G401 (cell line): ENCODE results near the gene ASZ1. TPM values are rescaled to one million over a fixed set of nuclear protein-coding genes. Genes with fewer than 3 reads are reported as not detected.

Source experiments
- DNase-seq: peaks from one replicate; pipeline ENCODE4 v3.0.0-alpha.2; 2015; ENCODE audit warnings: low spot score
- in situ Hi-C: cut with HindIII; loops from 2 replicates; pipeline ENCODE4 v1.10.0; 2016; ENCODE audit warnings: low sequenced_read_pairs, mixed read lengths
- total RNA-seq: library from RNA; depleted of rRNA; stranded (reverse); fragments of >200 nt; shearing (Covaris generic); gene quantifications from 2 replicates; pipeline ENCODE4 v1.2.3, GENCODE V29; 2014

The ASZ1 gene
- total RNA-seq, 1 experiment from 2014 or later: not detected

DNA sequence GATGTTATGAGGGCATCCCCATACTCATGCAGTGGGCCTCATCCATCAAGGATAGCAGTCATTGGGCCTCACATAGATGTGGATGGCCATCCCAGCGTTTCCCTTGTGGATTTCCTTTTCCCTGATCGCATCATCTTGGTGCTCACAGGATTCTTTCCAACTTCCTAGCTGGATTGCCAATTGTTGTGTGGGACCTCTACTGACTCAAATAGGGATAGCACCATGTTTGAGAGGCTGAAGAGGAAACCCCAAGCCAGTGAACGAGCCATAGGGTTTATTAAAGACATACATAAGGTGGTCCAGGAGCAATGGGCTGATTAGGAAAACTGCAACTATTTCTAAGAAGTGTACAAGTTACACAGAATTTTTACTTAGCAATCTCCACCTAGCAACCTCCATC is 21.8 kb downstream of the ASZ1 start:
- in situ Hi-C loops: no loop called here
- DNase-seq: no peak

DNA sequence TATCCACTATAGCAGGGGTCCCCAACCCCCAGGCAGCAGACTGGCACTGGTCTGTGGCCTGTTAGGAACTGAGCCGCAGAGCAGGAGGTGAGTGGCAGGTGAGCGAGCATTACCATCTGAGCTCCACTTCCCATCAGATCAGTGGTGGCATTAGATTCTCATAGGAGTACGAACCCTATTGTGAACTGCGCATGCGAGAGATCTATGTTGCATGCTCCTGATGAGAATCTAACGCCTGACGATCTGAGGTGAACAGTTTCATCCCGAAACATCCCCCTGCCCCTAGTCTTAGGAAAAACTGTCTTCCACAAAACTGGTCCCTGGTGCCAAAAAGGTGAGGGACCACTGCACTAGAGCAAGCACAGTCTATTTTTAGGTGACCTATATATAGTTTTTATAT is 23.6 kb downstream of the ASZ1 start:
- no peak for DNase-seq
- in situ Hi-C loops: no loop called here

DNA sequence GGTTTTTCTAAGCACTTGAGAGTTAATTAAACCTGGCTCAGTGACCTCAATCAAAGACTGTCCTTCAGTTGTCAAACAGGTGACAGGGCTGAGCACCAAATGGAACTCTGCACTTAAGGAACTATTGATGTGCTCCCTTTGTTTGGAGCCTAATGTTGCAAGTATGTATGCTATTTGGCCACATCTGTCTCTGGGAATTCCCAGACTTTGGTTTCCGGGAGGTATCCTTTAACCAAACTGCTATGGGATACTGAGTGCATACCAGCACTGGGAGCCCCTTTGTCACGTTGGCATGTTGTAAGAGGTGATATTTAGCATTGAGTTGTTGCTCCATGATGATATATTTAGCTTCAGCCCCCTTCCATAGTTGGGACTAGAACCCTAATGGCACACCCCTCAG is 25.2 kb downstream of the ASZ1 start:
- no peak for DNase-seq
- in situ Hi-C loops: no loop called here

DNA sequence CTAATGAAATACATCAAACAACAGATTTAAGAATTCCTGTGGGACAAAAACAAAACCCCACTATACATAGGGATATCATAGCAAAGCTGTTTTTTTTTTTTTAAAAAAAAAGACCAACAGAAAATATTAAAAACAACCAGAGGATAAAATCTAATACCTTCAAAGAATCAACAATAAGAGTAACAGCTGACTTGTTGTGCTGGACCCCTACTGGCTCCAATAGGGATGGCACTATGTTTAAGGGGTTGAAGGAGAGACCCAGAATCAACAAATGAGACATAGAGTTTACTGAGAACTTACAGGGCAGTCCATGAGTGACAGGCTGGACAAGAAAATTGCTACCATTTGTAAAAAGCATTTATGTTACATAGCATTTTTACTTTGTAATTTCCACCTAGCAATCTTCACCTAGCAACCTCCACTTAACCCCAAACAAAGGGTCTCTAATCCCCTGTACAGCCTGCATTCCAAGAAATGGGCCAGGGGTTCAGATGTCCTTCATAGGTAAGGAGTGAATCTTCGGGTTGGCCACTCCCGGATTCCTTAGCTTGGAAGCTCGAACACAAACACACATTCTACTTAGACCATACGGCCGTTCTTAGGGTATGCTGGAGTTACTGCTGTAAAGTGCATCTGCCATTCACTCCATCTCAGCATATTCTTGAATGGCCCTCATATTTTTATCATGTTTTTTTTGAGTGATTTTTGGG is 25.8 kb downstream of the ASZ1 start:
- in situ Hi-C loops: no loop called here
- DNase-seq: no peak

DNA sequence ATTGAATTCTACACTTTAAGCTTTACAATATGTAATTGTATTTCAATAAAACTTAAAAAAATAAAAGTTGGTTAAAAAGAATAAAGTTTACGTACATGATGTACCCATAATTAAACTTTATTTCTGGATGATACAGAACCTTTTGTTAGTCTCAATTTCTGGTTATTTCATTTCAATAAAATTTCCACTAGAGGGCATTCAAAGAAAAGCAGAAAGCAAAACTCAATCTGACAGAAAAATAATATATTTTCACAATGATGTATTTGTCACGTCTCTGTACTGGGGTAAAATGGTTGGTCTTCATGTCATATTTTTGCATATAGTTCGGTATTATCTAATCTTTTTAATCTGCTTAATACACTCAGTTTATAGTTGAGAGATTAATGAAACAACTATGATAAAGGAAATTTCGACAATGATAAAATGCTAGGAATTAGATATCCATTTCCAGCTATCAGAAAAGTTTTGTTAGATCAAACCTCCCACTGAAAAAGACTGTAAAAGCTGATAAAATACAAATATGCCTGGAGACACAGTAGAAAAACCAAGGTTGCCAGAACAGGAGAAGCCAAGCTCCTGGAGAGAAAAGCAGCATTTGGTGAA is 27.4 kb downstream of the ASZ1 start:
- no peak for DNase-seq
- in situ Hi-C loops: no loop called here

DNA sequence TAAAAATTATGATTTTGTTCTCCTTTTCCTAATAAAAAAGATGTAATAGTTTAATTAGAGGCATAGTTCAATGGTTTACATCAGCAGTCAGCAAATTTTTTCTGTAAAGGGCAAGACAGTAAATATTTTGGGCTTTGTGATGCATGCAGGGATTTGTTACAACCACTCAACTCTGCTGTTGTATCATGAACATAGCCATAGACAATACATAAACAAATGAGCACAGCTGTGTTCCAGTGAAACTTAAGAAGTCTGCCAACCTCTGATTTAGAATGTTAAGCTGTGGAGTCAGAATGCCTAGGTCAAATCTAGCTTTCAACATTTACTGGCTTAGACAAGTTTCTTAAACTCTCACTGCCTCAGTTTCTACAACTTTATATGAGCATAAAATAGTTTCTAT is 31.6 kb downstream of the ASZ1 start:
- in situ Hi-C loops: no loop called here
- no peak for DNase-seq

DNA sequence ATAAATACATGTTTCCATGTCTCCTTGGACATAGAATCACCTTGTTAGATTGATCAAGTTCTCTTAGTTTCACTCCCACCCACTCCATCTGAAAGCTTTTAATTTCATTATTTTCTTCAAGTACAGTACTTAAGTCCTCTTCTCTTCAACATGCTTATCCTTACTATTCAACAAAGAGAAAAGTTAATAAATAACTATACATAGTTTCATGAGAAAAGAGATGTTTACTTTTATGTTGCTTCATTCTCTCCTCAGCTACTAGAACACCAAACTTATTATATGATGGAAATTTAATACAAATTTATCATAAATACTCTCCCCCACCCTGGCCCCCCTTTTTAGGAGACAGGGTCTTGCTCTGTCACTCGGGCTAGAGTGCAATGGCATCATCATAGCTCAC is 33.5 kb downstream of the ASZ1 start:
- in situ Hi-C loops: no loop called here
- DNase-seq: no peak

DNA sequence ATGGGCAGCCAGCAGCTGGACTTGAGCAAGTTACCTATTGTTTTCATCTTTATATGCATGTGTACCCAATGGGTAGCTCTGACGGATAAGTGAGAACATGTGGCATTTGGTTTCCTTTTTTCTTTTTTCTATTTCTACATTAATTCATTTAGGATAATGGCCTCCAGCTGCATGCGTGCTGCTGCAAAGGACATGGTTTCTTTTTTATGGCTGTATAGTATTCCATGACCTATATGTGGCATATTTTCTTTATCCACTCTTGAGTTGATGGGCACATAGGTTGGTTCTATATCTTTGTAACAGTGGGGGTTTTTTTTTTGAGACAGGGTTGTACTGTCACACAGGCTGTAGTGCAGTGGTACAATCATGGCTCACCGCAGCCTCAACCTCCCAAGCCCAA is 37.4 kb downstream of the ASZ1 start:
- DNase-seq: no peak
- in situ Hi-C loops: no loop called here

DNA sequence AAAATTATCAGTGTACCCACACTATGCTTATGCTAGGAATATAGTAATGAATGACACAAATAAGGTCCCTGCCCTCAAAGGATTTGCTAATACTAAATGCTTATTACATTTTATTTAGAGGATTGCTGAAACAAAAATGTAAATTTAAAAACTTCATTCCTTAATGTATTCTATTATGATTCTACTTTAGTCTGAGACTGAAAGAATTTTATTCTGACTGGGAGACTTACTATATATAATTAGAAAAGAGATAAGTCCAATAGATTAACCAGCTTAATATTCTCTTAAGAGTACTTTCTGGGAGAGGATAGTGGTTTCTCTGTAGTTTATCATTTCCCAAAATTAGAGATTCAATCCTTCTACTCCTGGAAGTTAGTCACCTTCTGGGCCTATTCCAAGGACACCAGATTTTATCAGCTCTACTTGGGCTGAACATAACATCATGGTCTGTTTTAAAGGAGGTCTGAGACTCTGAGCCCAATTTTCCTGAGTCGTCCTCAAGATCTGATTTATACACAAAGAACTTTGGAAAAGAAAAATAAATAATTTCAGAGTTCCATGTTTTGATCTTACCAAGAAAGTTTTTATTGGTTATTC is 41.1 kb downstream of the ASZ1 start:
- in situ Hi-C loops: no loop called here
- no peak for DNase-seq

DNA sequence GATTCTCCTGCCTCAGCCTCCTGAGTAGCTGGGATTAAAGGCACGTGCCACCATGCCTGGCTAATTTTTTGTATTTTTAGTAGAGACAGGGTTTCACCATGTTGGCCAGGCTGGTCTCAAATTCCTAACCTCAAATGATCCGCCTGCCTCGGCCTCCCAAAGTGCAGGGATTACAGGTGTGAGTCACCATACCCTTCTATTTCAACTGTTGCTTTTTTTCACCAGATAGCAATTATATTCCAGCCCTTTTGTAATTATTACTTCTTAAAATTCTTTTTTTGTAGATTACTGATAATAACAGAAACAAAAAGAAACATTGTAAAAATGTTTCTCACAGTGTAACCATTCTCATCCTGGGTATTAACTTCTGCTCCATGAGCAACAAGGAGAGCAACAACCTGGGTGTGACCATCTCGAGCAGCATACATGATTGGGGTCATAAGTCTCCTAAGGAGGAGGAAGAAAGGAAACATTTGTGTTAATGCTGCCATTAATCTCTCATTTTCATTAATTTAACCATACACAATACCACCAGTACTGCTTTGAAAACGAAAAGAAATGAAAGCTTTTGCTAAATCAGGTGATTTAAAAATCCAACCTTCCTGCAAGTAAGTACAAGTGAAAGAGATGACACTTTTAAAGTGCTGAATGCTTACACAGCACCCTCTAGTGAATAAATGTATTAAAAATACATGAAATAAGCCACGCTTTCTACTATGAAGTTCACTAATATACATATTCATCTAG is 41.8 kb downstream of the ASZ1 start:
- peak; percentile 48 for DNase-seq
- in situ Hi-C loops: no loop called here

DNA sequence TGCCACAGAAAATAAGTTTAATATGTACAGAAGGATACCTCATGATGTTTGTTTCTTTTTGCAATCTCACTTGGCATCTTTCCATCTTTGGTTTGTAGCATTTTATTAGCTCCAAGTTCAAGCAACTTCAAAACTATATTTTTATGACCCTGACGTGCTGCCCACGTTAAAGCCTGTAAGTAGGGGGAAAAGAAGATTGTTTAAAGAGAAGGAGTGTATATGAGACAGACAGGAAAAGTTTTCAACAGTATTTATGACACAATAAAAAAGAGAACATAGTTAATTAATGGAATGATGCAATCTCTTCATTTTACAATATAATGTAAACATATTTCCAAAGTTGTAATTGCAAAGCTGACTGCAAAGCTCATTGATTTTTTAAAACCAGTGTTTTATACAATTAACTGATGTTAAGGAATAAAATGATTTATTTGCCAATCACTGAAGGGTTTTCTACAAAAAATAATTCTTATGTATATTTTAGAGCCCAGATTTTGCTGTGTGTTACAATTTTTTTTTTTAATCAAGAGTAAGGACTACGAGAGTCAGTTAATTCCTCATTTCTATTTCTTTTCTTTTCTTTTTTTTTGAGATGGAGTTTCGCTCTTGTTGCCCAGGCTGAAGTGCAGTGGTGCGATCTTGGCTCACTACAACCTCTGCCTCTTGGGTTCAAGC is 42.5 kb downstream of the ASZ1 start:
- in situ Hi-C loops: no loop called here
- DNase-seq: no peak

DNA sequence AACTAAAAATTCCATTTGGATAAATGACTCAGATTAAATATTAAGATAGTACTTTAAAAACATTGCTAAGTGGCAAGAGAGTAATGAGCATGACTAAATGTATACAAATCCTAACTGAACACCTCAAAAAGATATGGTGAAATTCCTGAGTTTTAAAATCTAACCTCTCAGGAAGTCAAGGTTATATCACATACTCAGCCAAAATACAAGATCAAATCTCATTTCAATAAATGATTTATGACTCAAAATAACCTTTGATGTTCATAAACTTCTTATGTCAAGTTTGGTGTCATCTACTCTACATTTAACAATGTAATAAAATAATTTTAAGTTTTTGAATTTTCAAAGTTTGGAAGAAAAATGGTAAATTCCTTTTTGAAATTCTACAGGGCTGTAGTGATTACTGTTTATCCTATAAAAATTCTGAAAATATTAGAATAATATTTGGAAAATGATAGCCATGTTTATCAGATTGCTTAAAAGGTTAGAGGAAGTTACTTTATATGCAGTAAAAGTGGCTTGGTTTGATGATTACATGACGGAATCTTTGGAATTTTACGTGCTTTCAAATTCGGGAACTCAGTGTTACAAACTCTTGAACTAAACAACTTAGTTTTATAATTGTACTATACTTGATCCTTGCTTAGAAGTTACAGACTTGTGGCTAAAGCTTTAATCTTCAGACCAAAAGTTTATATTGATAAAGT is 43.7 kb downstream of the ASZ1 start:
- in situ Hi-C loops: no loop called here
- no peak for DNase-seq

DNA sequence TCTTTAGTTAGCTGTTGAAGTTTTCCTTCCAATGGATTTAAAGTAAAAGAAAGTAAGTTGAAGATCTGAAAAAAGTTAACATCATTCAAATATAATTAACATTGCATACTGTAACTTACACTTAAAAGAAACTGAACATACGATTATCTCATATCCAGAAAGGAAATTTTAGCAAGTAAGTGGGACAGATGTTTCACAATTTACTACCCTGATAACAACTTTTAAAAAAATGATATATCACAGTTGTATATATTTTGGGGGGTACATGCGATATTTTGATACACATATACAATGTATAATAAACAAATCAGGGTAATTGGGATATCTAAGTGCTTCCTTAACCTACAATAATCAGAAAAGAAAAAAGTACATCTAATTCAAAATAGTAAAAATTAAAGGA is 44.2 kb downstream of the ASZ1 start:
- in situ Hi-C loops: no loop called here

DNA sequence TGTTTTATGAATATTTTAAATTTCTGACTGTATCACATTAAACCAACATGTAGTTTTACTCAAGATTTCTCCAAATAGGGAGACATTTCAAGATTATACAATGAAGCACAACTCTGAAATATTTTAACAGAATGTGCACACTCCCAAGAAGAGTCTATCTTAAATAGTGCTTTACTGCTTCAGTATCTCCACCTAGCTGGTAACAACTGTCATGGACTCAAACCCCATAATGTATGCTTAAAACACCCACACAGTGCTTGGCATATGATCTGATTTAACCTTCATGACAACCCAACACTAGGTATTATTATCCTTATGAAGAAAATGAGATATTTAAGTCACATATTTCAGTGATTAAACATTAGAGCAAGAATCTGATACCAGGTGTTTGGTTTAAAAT is 45.9 kb downstream of the ASZ1 start:
- in situ Hi-C loops: no loop called here
- no peak for DNase-seq

More for the DNA sequence above, 44.2 kb downstream of the ASZ1 start:
- DNase-seq: no peak

DNA sequence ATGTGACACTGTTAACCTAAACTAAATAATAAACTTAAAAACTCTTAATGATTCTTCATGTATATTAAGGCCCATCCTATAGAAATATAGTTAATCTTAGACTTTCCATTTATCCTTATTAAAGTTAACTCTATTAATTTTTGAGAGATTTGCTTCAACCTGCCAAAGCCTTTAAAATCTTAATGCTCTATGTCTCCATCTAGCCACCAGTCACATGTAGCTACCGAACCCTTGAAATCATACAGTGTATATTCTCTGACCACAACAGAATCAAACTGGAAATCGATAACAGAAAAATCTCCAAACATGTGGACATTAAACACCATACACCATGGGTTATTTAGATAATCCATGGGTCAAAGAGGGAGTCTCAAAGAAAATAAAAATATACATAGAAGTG is 51.9 kb downstream of the ASZ1 start:
- in situ Hi-C loops: no loop called here

DNA sequence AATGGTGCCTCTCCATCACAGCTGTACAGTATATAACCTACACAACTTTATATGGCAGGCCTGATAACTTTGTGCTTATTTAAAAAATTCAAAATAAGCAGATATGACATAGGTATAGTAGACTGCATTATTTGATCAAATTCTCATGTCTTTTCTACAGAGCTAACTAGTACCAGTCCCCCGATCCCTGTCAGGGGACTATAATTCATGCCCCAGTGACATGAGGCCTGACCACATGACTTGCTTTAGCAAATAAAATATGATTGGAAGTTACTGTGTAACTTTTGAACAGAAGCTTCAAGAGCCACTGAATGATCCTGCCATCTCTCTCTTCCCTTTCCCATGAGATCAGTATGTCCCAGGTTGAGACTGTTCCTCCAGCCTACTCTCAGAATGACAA is 55.2 kb downstream of the ASZ1 start:
- no peak for DNase-seq

More for the DNA sequence above, 51.9 kb downstream of the ASZ1 start:
- no peak for DNase-seq

DNA sequence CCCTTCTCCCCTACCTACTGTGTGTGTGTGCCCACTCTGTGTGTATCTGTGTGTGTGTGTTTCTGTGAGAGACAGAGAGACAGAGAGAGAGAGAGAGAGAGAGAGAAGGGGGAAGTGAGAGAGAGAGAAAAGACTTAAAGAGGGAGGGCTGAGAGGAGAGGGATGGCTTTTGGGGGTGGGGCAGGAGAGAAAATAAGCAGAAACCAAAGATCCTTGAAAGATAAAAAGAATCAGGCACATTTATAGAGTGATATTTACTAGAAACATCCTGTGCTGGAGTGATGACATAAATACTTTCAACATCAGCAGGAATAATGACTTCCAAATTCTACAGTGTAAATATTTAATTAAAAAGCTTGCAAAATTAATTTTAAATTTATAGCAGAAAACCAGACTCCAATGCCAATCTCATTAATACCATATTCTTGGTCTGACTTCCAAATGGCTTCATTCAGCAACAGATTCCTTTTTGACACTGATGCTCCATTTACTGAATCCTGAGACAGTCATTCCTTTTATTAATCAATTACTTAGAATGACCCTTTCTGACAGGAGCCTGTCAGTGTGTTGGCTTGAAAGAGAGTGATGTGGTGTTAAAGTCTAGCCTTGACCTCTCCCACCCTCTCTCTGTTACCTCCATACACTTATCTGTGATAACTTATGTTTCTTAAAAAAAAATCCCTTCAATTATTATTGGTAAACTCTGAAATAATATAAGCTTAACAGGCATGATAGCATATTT is 62.8 kb downstream of the ASZ1 start:
- in situ Hi-C loops: no loop called here
- DNase-seq: no peak

More for the DNA sequence above, 55.2 kb downstream of the ASZ1 start:
- in situ Hi-C loops: no loop called here

DNA sequence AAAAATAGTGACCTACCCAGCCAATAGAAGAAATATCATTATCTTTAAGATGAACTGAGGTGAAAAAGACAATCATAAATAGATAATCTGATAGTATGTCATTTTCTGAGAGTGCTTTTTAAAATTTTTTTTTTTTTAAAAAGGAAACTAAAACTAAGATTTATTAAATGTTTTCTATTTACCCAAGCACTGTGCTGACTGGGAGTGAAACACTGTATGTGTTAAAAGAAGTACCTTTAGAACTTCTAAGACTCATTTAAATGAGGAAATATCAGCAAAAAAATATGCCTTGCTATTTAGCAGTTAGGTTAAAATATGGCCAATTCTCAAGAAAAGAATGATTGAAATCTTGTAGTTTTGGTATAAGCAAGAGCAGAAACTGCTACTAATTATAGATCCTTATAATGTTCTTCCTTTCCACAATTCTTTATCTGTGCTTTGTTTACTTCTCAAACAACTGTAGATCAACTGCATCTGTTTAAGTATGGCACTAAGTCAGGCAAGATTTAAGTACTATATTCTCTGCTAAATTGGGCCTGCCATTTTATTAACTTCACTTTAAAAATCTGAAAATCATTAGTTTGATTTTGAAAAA is 64.9 kb downstream of the ASZ1 start:
- in situ Hi-C loops: no loop called here
- no peak for DNase-seq
